Motor neuron (in vitro differentiated cells): Measurements from ENCODE around the gene CDK1. TPM values are rescaled to one million over a fixed set of nuclear protein-coding genes. Genes with fewer than 3 reads are reported as not detected.

Source experiments
- ATAC-seq, 8 experiments: fragments of 200-7000 bp; cut with Tn5 transposase; replicated peaks in 6 of 8; 2 replicates each; pipeline ENCODE4 v1.8.0; 2021; ENCODE audit warnings: mild to moderate bottlenecking in 8 of 8, moderate library complexity in 8 of 8
- H3K27ac ChIP-seq, 2 donors: fragments of 250-450 bp; sonication (Bioruptor Pico); 2 replicates each; pipeline ENCODE4 v1.9.0; 2021; ENCODE audit warnings: antibody characterized with exemption in 2 of 2, mild to moderate bottlenecking in 2 of 2, moderate library complexity in 1 of 2
- H3K4me1 ChIP-seq, 2 donors: fragments of 250-450 bp; sonication (Bioruptor Pico); replicated peaks in 1 of 2; 2 replicates each; pipeline ENCODE4 v1.6.1; 2021; ENCODE audit warnings: antibody characterized with exemption in 2 of 2, mild to moderate bottlenecking in 2 of 2, moderate library complexity in 1 of 2
- H3K4me3 ChIP-seq, 5 donors: fragments of 250-450 bp; sonication (Bioruptor Pico); 2 replicates each; pipeline ENCODE4 v1.9.0; 2021; ENCODE audit warnings: antibody characterized with exemption in 5 of 5, mild to moderate bottlenecking in 5 of 5, moderate library complexity in 4 of 5
- WGBS, 10 experiments: fragments of 450-650 bp; shearing (Covaris generic); methylation state at CpG; one replicate each; pipeline ENCODE4 v1.0.0; 2022; 5-methylcytosine and 5-hydroxymethylcytosine counted together
- in situ Hi-C, 9 experiments: fragments of 400-800 bp; cut with MboI; loops; one replicate each; pipeline ENCODE4 v1.15.0; 2021; ENCODE audit warnings: low sequenced_read_pairs in 9 of 9, low pct_unique_long_range_greater_than_20kb in 2 of 9; ENCODE audit not compliant: unreplicated experiment in 9 of 9
- total RNA-seq, 8 experiments: library from RNA; unstranded; fragments of 300-600 nt; gene quantifications; 2 replicates each; pipeline versions ENCODE4 v1.2.3 to v1.2.4, GENCODE V29; 2022

Gene CDK1
- total RNA-seq, 8 experiments from 2014 or later = 0.31 to 77.5 (median 4.2) TPM

- H3K4me3 ChIP-seq = no peak overlapping the region
- ATAC-seq = no peak
- in situ Hi-C loops = no loop called here
- WGBS, 10 experiments = 80 to 100% (median 97%) methylated on average over 2 to 3 of the region's 3 CpGs; no CpG with 5 or more reads in 1 of the 10 experiments
- peaks cover 3 to 13% of the 10 kb centered on the region in 2 donors for H3K4me1 ChIP-seq
- H3K27ac ChIP-seq = no peak overlapping the region
Observed at GRCh38 chr10:60784641-60785040, 6.4 kb downstream of the CDK1 start.

- in situ Hi-C loops = no loop called here
- no peak for ATAC-seq
- Histone ChIP-seq H3K4me1 (peaks cover 0 to 4% of the 10 kb centered on the region in 2 donors), H3K27ac (no peak overlapping the region), H3K4me3 (no peak overlapping the region)
Observed at GRCh38 chr10:60788544-60788943, 10.3 kb downstream of the CDK1 start.

- Histone ChIP-seq H3K4me1 (peaks cover 0 to 3% of the 10 kb centered on the region in 2 donors), H3K4me3 (no peak overlapping the region), H3K27ac (no peak overlapping the region)
- in situ Hi-C loops = no loop called here
- 0 to 77% (median 56%) methylated on average over 1 to 4 of the region's 4 CpGs; no CpG with 5 or more reads in 1 of the 10 experiments for WGBS, 10 experiments
- no peak for ATAC-seq
Observed at GRCh38 chr10:60789340-60789739, 11.1 kb downstream of the CDK1 start.

- in situ Hi-C loops = no loop called here
- 67 to 100% (median 99%) methylated on average over 1 to 4 of the region's 4 CpGs for WGBS, 10 experiments
- no peak overlapping the region for H3K4me3 ChIP-seq
- H3K27ac ChIP-seq = no peak overlapping the region
- H3K4me1 ChIP-seq = no peaks in the 10 kb centered on the region
- no peak for ATAC-seq
Observed at GRCh38 chr10:60794953-60795352, 16.7 kb downstream of the CDK1 start.

- no peak for ATAC-seq
- in situ Hi-C loops = no loop called here
- no peak overlapping the region for H3K27ac ChIP-seq
Observed at GRCh38 chr10:60795465-60796202, 17.4 kb downstream of the CDK1 start.

GRCh38 chr10:60796481-60796880 is 18.2 kb downstream of the CDK1 start:
- in situ Hi-C loops = no loop called here
- no peak for ATAC-seq
- Histone ChIP-seq H3K4me1 (no peaks in the 10 kb centered on the region), H3K27ac (no peak overlapping the region), H3K4me3 (no peak overlapping the region)
- 67 to 100% (median 100%) methylated on average over 1 of the region's 1 CpG; no CpG with 5 or more reads in 4 of the 10 experiments for WGBS, 10 experiments

More at GRCh38 chr10:60795465-60796202, 17.4 kb downstream of the CDK1 start:
- H3K4me1 ChIP-seq = no peaks in the 10 kb centered on the region
- WGBS, 10 experiments = 97 to 100% (median 100%) methylated on average over 1 to 3 of the region's 3 CpGs
- no peak overlapping the region for H3K4me3 ChIP-seq

GRCh38 chr10:60797200-60797599 is 18.9 kb downstream of the CDK1 start:
- Histone ChIP-seq H3K4me1 (no peaks in the 10 kb centered on the region), H3K4me3 (no peak overlapping the region), H3K27ac (no peak overlapping the region)
- in situ Hi-C loops = no loop called here
- WGBS, 10 experiments = 0 to 100% (median 84%) methylated on average over 1 to 5 of the region's 6 CpGs; no CpG with 5 or more reads in 1 of the 10 experiments
- ATAC-seq = no peak

- WGBS, 10 experiments = 89 to 100% (median 100%) methylated on average over 1 to 3 of the region's 3 CpGs; no CpG with 5 or more reads in 4 of the 10 experiments
- H3K4me1 ChIP-seq = no peaks in the 10 kb centered on the region
- ATAC-seq = peak in 2 of 8 experiments; percentile 41 to 55
- H3K27ac ChIP-seq = no peak overlapping the region
- H3K4me3 ChIP-seq = no peak overlapping the region
- in situ Hi-C loops = no loop called here
Observed at GRCh38 chr10:60798031-60798430, 19.8 kb downstream of the CDK1 start.

- no peak overlapping the region for H3K27ac ChIP-seq
- ATAC-seq = no peak
- H3K4me1 ChIP-seq = peaks cover 0 to 4% of the 10 kb centered on the region in 2 donors
- H3K4me3 ChIP-seq = no peak overlapping the region
- in situ Hi-C loops = no loop called here
- 60 to 100% (median 100%) methylated on average over 1 to 3 of the region's 4 CpGs; no CpG with 5 or more reads in 3 of the 10 experiments for WGBS, 10 experiments
Observed at GRCh38 chr10:60798870-60799269, 20.6 kb downstream of the CDK1 start.

GRCh38 chr10:60799971-60800650 is 21.8 kb downstream of the CDK1 start:
- peaks cover 0 to 4% of the 10 kb centered on the region in 2 donors for H3K4me1 ChIP-seq
- in situ Hi-C loops = loop anchor here in 5 of 9 experiments (25.0 kb wide), 5 partner anchors 462 to 1437 kb away; no protein-coding TSS in a partner anchor
- no peak overlapping the region for H3K4me3 ChIP-seq
- H3K27ac ChIP-seq = no peak overlapping the region
- 86 to 100% (median 100%) methylated on average over 1 of the region's 1 CpG for WGBS, 10 experiments
- no peak for ATAC-seq

GRCh38 chr10:60800918-60801317 is 22.6 kb downstream of the CDK1 start:
- Histone ChIP-seq H3K4me3 (no peak overlapping the region), H3K4me1 (peaks cover 0 to 4% of the 10 kb centered on the region in 2 donors), H3K27ac (no peak overlapping the region)
- ATAC-seq = peak in 2 of 8 experiments; percentile 27 to 31
- in situ Hi-C loops = loop anchor here in 5 of 9 experiments (25.0 kb wide), 5 partner anchors 461 to 1436 kb away; no protein-coding TSS in a partner anchor

GRCh38 chr10:60801522-60801921 is 23.2 kb downstream of the CDK1 start:
- Histone ChIP-seq H3K27ac (no peak overlapping the region), H3K4me3 (no peak overlapping the region), H3K4me1 (peaks cover 0 to 4% of the 10 kb centered on the region in 2 donors)
- 9 to 100% (median 90%) methylated on average over 1 of the region's 1 CpG; no CpG with 5 or more reads in 1 of the 10 experiments for WGBS, 10 experiments
- peak in 3 of 8 experiments; percentile 37 to 80 (median 40) for ATAC-seq
- in situ Hi-C loops = loop anchor here in 5 of 9 experiments (25.0 kb wide), 5 partner anchors 461 to 1436 kb away; no protein-coding TSS in a partner anchor

GRCh38 chr10:60803433-60803832 is 25.2 kb downstream of the CDK1 start:
- Histone ChIP-seq H3K4me1 (peaks cover 0 to 4% of the 10 kb centered on the region in 2 donors), H3K27ac (no peak overlapping the region), H3K4me3 (no peak overlapping the region)
- ATAC-seq = peak in 4 of 8 experiments; percentile 3 to 46 (median 34)
- WGBS, 10 experiments = 29 to 100% (median 84%) methylated on average over 1 to 5 of the region's 5 CpGs; no CpG with 5 or more reads in 5 of the 10 experiments
- in situ Hi-C loops = loop anchor here in 5 of 9 experiments (25.0 kb wide), 5 partner anchors 459 to 1434 kb away; no protein-coding TSS in a partner anchor
